Breast epithelium (tissue), 4 donors: ENCODE measurements around the gene GPR84. TPM values are rescaled to one million over a fixed set of nuclear protein-coding genes. Genes with fewer than 3 reads are reported as not detected.

ENCODE experiments used
- DNase-seq, 2 donors: peaks; one replicate each; pipeline ENCODE4 v3.0.0-alpha.2; 2019; ENCODE audit warnings: low spot score in 2 of 2
- H3K27ac ChIP-seq, 2 donors: fragments of 200-600 bp; sonication (generic) in 1 of 2; one replicate each; pipeline ENCODE4 v1.5.1; 2016 to 2019; ENCODE audit warnings: mild to moderate bottlenecking in 1 of 2
- H3K27me3 ChIP-seq, 2 donors: fragments of 200-600 bp; sonication (generic) in 1 of 2; one replicate each; pipeline versions ENCODE4 v1.5.1 to v1.6.0; 2017 to 2019; ENCODE audit warnings: control low read depth in 1 of 2, mild to moderate bottlenecking in 1 of 2
- H3K36me3 ChIP-seq: fragments of 200-600 bp; one replicate; pipeline ENCODE4 v1.5.1; 2019
- H3K4me1 ChIP-seq, 2 donors: fragments of 200-600 bp; sonication (generic); one replicate each; pipeline ENCODE4 v1.5.1; 2016 to 2019; ENCODE audit warnings: control low read depth in 1 of 2
- H3K4me3 ChIP-seq, 3 donors: fragments of 200-600 bp; sonication (generic); 1 replicate in 2 of 3; 2 replicates in 1 of 3; pipeline ENCODE4 v1.5.1; 2016 to 2019; ENCODE audit warnings: mild to moderate bottlenecking in 3 of 3, moderate library complexity in 2 of 3
- H3K9me3 ChIP-seq, 2 donors: fragments of 200-600 bp; sonication (generic) in 1 of 2; one replicate each; pipeline ENCODE4 v1.5.1; 2016 to 2019; ENCODE audit warnings: control low read depth in 1 of 2
- POLR2A ChIP-seq: fragments of 450-650 bp; IDR thresholded peaks from one replicate; pipeline ENCODE4 v1.6.1; 2016; ENCODE audit warnings: antibody characterized with exemption, mild to moderate bottlenecking, moderate library complexity
- POLR2AphosphoS5 ChIP-seq, 3 donors: sonication (generic); formaldehyde crosslinking; IDR thresholded peaks; one replicate each; pipeline ENCODE4 v1.6.1; 2017; ENCODE audit warnings: antibody characterized with exemption in 3 of 3
- intact Hi-C: fragments of 100-400 bp; cut with DNase I; formaldehyde crosslinking; loops from one replicate; pipeline ENCODE4 v1.15.1; 2023; ENCODE audit warnings: low total_unique reads
- total RNA-seq, 3 donors: library from RNA; depleted of rRNA; stranded (reverse); fragments of >200 nt; gene quantifications; one replicate each; pipeline ENCODE4 v1.1.0, GENCODE V29; 2016
- TF ChIP-seq, protein P1 (sequence below), 3 donors: fragments of 450-650 bp; IDR thresholded peaks; one replicate each; pipeline ENCODE4 v1.5.1; 2016 to 2017; ENCODE audit warnings: antibody characterized with exemption in 3 of 3, mild to moderate bottlenecking in 3 of 3, moderate library complexity in 3 of 3

The GPR84 gene
- total RNA-seq, 3 donors from 2014 or later: 0.44 TPM; not detected in 2

DNA sequence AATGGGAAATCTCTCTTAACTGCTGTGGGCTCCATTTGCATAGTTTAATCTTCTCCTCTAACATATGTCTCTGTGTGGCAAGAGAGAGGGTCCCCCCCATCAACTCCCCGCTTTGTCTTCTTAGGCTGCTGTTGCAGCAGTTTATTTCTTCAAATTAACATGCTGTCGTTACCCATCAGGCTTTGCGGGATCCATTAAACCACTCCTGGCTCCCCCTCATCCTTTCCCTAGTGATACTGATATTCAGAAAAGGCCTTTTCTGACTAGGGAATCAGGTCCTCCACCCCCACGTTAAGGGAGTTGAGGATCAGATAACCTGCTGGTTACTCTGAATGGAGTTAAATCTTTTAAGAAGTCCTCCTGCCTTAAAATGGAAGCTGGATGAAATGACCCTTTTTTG lies 15.2 kb downstream of the GPR84 start:
- Histone ChIP-seq H3K36me3 (peaks cover 6% of the 10 kb centered on the region), H3K9me3 (no peaks in the 10 kb centered on the region), H3K27me3 (no peaks in the 10 kb centered on the region), H3K4me3 (no peak overlapping the region), H3K27ac (no peak overlapping the region), H3K4me1 (no peaks in the 10 kb centered on the region)
- TF ChIP-seq POLR2A (no peak), POLR2AphosphoS5 (IDR thresholded peaks at IDR 0.05) (no peak)
- TF ChIP-seq, protein P1, sequence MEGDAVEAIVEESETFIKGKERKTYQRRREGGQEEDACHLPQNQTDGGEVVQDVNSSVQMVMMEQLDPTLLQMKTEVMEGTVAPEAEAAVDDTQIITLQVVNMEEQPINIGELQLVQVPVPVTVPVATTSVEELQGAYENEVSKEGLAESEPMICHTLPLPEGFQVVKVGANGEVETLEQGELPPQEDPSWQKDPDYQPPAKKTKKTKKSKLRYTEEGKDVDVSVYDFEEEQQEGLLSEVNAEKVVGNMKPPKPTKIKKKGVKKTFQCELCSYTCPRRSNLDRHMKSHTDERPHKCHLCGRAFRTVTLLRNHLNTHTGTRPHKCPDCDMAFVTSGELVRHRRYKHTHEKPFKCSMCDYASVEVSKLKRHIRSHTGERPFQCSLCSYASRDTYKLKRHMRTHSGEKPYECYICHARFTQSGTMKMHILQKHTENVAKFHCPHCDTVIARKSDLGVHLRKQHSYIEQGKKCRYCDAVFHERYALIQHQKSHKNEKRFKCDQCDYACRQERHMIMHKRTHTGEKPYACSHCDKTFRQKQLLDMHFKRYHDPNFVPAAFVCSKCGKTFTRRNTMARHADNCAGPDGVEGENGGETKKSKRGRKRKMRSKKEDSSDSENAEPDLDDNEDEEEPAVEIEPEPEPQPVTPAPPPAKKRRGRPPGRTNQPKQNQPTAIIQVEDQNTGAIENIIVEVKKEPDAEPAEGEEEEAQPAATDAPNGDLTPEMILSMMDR (IDR thresholded peaks at IDR 0.05): no peak
- DNase-seq: no peak
- intact Hi-C loops: no loop called here

- no peak for DNase-seq
Observed at GRCh38 chr12:54341378-54342300, 22.6 kb downstream of the GPR84 start.

GRCh38 chr12:54340846-54341245 lies 23.4 kb downstream of the GPR84 start:
- Histone ChIP-seq H3K4me3 (no peak overlapping the region), H3K9me3 (no peaks in the 10 kb centered on the region), H3K27me3 (no peaks in the 10 kb centered on the region), H3K36me3 (peaks cover 9% of the 10 kb centered on the region), H3K4me1 (no peaks in the 10 kb centered on the region), H3K27ac (no peak overlapping the region)
- TF ChIP-seq, protein P1 (IDR thresholded peaks at IDR 0.05): no peak
- TF ChIP-seq POLR2AphosphoS5 (IDR thresholded peaks at IDR 0.05): no peak
- TF ChIP-seq POLR2A: no peak
- DNase-seq: no peak
- intact Hi-C loops: no loop called here

More at GRCh38 chr12:54341378-54342300, 22.6 kb downstream of the GPR84 start:
- Histone ChIP-seq H3K36me3 (peaks cover 9% of the 10 kb centered on the region), H3K27me3 (no peaks in the 10 kb centered on the region), H3K9me3 (no peaks in the 10 kb centered on the region), H3K27ac (no peak overlapping the region), H3K4me1 (no peaks in the 10 kb centered on the region), H3K4me3 (no peak overlapping the region)
- intact Hi-C loops: no loop called here
- TF ChIP-seq POLR2AphosphoS5 (IDR thresholded peaks at IDR 0.05): no peak
- TF ChIP-seq POLR2A: no peak
- TF ChIP-seq, protein P1 (IDR thresholded peaks at IDR 0.05): no peak

DNA sequence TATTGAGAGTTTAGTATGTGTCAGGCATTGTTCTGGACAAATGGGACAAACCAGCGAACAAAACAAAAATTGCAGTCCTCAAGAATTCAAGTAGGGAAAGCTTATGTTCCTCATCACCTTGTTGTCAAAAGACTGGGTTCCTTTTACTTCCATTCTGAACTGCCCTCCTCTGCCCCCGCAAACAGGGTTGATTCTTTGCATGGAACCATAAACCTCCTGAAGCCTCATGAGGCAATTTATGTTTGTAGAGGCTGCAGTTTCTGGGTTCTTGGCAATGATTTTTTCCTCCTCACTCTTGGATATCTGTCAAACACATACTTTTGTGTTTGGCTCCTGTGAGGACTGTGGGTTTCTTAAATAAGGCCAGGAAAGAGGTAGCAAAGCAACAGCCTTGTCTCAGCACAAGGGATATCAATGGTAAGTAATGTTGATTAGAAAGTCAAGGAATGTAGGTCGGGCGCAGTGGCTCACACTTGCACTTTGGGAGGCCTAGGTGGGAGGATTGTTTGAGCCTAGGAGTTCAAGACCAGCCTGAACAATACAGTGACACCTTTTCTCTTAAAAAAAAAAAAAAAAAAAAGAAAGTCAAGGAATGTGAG lies 25.5 kb downstream of the GPR84 start:
- intact Hi-C loops: no loop called here
- H3K27ac ChIP-seq: no peak overlapping the region
- peaks cover 3% of the 10 kb centered on the region for H3K36me3 ChIP-seq
- H3K4me1 ChIP-seq: no peaks in the 10 kb centered on the region
- no peak overlapping the region for H3K4me3 ChIP-seq
- no peaks in the 10 kb centered on the region for H3K27me3 ChIP-seq
- H3K9me3 ChIP-seq: no peaks in the 10 kb centered on the region
- DNase-seq: no peak
- TF ChIP-seq, protein P1 (IDR thresholded peaks at IDR 0.05): no peak
- no peak for TF ChIP-seq POLR2AphosphoS5 (IDR thresholded peaks at IDR 0.05)
- TF ChIP-seq POLR2A: no peak
